Measurements from ENCODE around the gene AFF3. TPM values are rescaled to one million over a fixed set of nuclear protein-coding genes. Genes with fewer than 3 reads are reported as not detected.

Gene AFF3
- total and polyA plus RNA-seq, 2 of the 13 experiments (the other 11 are each of a cell fraction or from before 2014, with no cell fraction given): not detected

DNA sequence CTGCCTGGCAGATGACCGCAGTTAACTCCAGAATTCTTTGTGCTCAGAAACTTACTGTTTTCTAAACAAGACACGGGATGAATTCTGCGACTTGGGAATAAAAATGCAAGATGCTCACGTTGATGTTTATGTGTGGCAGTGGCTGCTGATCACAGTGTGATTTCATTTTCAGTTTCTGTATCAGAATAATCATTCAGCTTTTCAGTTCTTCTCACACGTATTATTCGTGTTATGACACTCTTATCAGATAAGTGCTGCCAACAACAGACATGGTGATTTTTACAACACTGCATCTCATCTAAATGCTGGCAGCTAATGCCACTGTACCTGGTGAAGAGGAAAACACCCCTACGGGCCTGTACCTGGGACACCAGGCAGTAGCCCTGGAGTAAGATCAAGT, 379.7 kb downstream of the AFF3 start (continued):
- no peak for TF ChIP-seq PRPF4 (IDR thresholded peaks at IDR 0.05; ENCODE audit: low read depth, low read length, poor library complexity, severe bottlenecking)
- TF ChIP-seq ELF1 (CRISPR knock-in tag; IDR thresholded peaks at IDR 0.05): no peak
- TF ChIP-seq, protein P1, sequence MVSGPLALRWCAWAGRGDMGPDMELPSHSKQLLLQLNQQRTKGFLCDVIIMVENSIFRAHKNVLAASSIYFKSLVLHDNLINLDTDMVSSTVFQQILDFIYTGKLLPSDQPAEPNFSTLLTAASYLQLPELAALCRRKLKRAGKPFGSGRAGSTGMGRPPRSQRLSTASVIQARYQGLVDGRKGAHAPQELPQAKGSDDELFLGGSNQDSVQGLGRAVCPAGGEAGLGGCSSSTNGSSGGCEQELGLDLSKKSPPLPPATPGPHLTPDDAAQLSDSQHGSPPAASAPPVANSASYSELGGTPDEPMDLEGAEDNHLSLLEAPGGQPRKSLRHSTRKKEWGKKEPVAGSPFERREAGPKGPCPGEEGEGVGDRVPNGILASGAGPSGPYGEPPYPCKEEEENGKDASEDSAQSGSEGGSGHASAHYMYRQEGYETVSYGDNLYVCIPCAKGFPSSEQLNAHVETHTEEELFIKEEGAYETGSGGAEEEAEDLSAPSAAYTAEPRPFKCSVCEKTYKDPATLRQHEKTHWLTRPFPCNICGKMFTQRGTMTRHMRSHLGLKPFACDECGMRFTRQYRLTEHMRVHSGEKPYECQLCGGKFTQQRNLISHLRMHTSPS (CRISPR knock-in tag; IDR thresholded peaks at IDR 0.05; ENCODE audit: low read depth): no peak
- TF ChIP-seq, protein P2, sequence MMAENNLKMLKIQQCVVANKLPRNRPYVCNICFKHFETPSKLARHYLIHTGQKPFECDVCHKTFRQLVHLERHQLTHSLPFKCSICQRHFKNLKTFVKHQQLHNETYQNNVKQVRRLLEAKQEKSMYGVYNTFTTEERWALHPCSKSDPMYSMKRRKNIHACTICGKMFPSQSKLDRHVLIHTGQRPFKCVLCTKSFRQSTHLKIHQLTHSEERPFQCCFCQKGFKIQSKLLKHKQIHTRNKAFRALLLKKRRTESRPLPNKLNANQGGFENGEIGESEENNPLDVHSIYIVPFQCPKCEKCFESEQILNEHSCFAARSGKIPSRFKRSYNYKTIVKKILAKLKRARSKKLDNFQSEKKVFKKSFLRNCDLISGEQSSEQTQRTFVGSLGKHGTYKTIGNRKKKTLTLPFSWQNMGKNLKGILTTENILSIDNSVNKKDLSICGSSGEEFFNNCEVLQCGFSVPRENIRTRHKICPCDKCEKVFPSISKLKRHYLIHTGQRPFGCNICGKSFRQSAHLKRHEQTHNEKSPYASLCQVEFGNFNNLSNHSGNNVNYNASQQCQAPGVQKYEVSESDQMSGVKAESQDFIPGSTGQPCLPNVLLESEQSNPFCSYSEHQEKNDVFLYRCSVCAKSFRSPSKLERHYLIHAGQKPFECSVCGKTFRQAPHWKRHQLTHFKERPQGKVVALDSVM (CRISPR knock-in tag; IDR thresholded peaks at IDR 0.05): no peak
- TF ChIP-seq, protein P3, sequence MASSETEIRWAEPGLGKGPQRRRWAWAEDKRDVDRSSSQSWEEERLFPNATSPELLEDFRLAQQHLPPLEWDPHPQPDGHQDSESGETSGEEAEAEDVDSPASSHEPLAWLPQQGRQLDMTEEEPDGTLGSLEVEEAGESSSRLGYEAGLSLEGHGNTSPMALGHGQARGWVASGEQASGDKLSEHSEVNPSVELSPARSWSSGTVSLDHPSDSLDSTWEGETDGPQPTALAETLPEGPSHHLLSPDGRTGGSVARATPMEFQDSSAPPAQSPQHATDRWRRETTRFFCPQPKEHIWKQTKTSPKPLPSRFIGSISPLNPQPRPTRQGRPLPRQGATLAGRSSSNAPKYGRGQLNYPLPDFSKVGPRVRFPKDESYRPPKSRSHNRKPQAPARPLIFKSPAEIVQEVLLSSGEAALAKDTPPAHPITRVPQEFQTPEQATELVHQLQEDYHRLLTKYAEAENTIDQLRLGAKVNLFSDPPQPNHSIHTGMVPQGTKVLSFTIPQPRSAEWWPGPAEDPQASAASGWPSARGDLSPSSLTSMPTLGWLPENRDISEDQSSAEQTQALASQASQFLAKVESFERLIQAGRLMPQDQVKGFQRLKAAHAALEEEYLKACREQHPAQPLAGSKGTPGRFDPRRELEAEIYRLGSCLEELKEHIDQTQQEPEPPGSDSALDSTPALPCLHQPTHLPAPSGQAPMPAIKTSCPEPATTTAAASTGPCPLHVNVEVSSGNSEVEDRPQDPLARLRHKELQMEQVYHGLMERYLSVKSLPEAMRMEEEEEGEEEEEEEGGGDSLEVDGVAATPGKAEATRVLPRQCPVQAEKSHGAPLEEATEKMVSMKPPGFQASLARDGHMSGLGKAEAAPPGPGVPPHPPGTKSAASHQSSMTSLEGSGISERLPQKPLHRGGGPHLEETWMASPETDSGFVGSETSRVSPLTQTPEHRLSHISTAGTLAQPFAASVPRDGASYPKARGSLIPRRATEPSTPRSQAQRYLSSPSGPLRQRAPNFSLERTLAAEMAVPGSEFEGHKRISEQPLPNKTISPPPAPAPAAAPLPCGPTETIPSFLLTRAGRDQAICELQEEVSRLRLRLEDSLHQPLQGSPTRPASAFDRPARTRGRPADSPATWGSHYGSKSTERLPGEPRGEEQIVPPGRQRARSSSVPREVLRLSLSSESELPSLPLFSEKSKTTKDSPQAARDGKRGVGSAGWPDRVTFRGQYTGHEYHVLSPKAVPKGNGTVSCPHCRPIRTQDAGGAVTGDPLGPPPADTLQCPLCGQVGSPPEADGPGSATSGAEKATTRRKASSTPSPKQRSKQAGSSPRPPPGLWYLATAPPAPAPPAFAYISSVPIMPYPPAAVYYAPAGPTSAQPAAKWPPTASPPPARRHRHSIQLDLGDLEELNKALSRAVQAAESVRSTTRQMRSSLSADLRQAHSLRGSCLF (CRISPR knock-in tag; IDR thresholded peaks at IDR 0.05; ENCODE audit: borderline replicate concordance): no peak
- no peak for TF ChIP-seq RCOR2 (CRISPR knock-in tag; IDR thresholded peaks at IDR 0.05)
- TF ChIP-seq ZNF790 (CRISPR knock-in tag; IDR thresholded peaks at IDR 0.05; ENCODE audit: borderline replicate concordance): no peak
- TF ChIP-seq CENPX (CRISPR knock-in tag; IDR thresholded peaks at IDR 0.05): no peak
- TF ChIP-seq ETV6 (CRISPR knock-in tag; conservative IDR thresholded peaks at IDR 0.05): no peak

All from HepG2 (cell line).